ENCODE results near the gene SCTR.

The SCTR gene

DNA sequence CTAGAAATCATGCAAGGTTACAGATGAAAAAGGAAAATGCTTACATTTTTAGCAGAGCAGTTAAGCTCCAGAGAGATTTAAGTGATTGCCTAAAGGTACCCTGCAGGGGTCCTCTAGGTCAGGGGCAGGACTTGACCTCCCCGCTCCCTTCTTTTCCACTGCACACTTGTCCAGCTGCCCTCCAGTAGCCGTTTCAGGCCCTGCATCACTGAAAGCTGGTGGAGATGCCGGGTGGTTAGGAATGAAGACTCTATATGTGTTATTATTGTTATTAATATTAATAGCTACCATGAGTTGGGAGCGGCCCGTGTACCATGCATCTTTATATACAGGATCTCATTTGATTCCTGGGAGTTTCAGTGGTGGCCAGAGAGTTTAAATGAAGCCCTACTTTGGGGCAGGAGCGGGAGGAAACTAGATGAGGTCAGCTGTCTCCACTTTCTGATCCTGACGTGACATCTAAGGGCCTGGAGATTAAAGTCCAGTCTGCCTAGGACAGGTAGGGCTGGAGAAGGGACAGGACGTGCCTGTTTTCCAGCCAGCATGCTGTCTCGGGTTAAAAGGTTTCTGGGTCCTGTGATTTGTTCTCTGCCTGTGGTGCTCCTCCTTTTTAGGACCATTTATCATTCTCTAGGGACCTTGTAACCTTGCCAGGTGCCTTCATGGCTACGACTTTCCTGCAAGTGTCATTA lies 90.5 kb downstream of the SCTR start:
- Histone ChIP-seq H3K27me3 (no peaks in the 10 kb centered on the region), H3K9me3 (no peaks in the 10 kb centered on the region), H3K36me3 (no peaks in the 10 kb centered on the region), H3K4me3 (ENCODE audit: low read depth, low read length) (no peak overlapping the region), H3K4me1 (no peaks in the 10 kb centered on the region)
- no peak for DNase-seq
- TF ChIP-seq CTCF (IDR thresholded peaks at IDR 0.05; ENCODE audit: low read depth, low read length), result no peak

GRCh38 chr2:119432851-119433522 lies 91.3 kb downstream of the SCTR start:
- Histone ChIP-seq H3K4me3 (ENCODE audit: low read depth, low read length) (no peak overlapping the region), H3K4me1 (no peaks in the 10 kb centered on the region), H3K36me3 (no peaks in the 10 kb centered on the region), H3K27me3 (no peaks in the 10 kb centered on the region), H3K9me3 (no peaks in the 10 kb centered on the region)
- TF ChIP-seq CTCF (IDR thresholded peaks at IDR 0.05; ENCODE audit: low read depth, low read length), result no peak
- no peak for DNase-seq

DNA sequence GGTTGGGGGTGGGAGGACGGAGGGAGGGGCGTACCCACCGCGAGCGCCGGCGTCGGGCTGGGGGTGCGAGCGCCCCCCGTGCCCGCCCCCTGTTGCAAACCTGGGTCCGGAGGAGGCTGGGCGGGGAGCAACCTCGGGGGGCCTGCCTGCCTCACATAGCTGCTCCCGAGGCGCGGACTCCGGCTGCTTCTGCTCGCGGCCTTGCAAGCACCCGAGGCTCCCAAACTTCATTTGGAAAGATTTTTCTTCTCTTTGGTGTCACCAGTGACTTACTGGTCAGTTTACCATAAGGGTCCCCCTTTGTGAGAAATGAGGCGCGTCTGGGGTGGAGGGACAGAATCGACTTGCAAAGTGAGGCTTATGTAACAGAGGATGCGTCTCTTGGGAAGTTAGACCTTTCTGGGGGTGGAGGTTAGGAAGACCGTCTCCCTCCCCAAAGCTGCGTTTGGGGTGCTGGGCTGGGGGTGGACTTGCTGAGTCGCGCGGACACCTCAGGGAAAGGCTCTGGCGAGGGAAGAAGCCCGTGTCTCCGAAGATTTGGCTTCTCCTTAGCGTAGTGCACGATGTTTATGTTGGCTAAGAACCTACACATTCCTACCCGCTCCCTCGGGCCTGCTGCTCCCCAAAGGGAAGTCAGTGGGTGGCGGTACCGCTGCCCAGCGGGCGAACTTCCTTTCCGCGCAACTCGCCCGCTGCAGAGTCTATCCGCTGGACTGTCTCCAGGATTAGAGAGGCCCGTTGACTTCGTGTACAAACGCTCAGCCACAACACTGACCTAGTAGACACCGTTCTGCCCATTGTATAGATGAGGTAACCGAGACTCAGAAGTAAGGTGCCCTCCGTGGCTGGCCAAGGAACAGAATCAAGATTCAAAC lies 92.1 kb downstream of the SCTR start:
- DNase-seq, result no peak
- TF ChIP-seq CTCF (IDR thresholded peaks at IDR 0.05; ENCODE audit: low read depth, low read length), result no peak
- H3K4me1 ChIP-seq, result no peaks in the 10 kb centered on the region
- H3K4me3 ChIP-seq (ENCODE audit: low read depth, low read length), result peak overlapping the region; percentile 23
- no peaks in the 10 kb centered on the region for H3K27me3 ChIP-seq
- H3K9me3 ChIP-seq, result no peaks in the 10 kb centered on the region
- no peaks in the 10 kb centered on the region for H3K36me3 ChIP-seq

DNA sequence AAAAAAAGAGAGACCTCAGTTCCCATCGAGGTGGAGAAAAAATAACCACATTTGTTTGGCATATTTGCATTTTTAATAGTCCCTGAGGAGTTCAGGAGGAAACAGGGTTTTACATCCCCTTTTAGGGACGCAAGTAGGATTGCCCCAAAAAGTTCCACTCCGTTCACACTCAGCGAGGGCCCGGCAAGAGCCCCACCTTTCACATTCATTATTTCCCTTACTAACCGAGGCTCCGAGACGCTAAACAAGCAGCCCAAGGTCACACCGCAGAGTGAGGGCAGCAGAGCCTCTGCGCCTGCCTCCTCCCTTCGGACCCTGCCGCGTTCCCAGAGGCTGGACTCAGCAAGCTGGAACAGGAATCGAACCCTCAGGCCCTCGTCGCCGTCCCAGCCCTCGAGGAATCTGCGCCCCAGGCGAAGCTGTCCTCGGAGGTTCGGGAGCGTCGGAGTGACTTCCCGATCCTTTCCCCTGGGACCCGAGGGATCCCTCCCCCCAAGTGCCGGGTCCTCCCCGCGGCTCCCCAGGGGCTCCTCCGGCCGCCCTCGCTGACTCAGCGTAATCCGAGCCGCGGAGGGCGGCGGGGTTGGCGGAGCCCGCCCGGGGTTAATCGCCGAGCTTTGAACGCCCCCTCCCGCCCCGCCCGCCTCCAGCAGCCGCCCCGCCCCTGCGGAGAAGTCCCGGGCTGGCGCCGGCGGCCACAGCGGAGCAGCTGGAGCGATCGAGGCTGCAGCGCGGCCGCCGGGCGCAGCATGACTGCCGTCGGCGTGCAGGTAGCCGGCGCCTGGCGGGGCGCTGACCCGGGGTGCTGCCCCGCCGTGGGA lies 92.9 kb downstream of the SCTR start, which contains the start of gene TMEM37:
TMEM37 (plus strand) TSS at position 700 of the 821 bp plus-strand sequence; CDS start at position 750, 50 bp downstream.
- Histone ChIP-seq H3K27me3 (no peaks in the 10 kb centered on the region), H3K9me3 (no peaks in the 10 kb centered on the region), H3K4me1 (no peaks in the 10 kb centered on the region), H3K4me3 (ENCODE audit: low read depth, low read length) (peak within 1 kb of the TSS; percentile 41), H3K36me3 (no peaks in the 10 kb centered on the region)
- DNase-seq, result peak; percentile 71
- TF ChIP-seq CTCF (IDR thresholded peaks at IDR 0.05; ENCODE audit: low read depth, low read length), result no peak

DNA sequence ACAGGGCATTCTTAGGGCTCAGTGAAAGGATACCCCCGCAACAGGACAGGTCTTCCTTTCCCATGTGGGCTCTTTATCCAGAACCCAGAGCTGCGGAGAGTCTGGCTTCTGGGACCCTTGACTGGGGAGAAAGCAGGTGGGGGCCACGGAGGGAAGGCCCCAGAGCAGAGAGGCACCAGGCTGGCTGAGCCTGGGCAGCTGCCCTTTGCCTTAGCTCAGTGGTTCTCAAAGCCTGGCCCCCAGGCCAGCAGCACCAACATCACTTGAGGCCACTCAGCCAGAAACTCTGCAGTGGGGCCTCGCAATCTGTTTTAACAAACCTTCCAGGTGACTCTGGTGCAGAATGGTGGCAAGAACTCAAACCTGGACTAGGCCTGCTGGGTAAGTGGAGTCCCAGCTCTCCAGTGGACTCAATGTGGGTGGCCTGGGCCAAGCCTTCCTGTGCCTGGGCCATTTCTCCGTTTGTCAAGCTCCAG lies 94.2 kb downstream of the SCTR start:
- Histone ChIP-seq H3K36me3 (no peaks in the 10 kb centered on the region), H3K4me3 (ENCODE audit: low read depth, low read length) (no peak overlapping the region), H3K4me1 (no peaks in the 10 kb centered on the region), H3K9me3 (no peaks in the 10 kb centered on the region), H3K27me3 (no peaks in the 10 kb centered on the region)
- no peak for DNase-seq
- TF ChIP-seq CTCF (IDR thresholded peaks at IDR 0.05; ENCODE audit: low read depth, low read length), result no peak
